Activated CD8-positive, alpha-beta memory T cell treated with anti-CD3 and anti-CD28 coated beads for 36 hours (primary cell): ENCODE results near the gene TAL1. TPM values are rescaled to one million over a fixed set of nuclear protein-coding genes. Genes with fewer than 3 reads are reported as not detected.
"Not testable (repeated sequence)": the region's sequence is repeated elsewhere in the genome, so short reads cannot be mapped to it uniquely, and the experiment has no call there.

Source experiments
- CTCF ChIA-PET: fragments of 350-600 bp; sonication (Branson Sonifier 250); formaldehyde crosslinking; loops from one replicate; lab custom pipeline; 2021; ENCODE audit warnings: antibody characterized with exemption; lab: Charles Lee
- POLR2A ChIA-PET: fragments of 350-600 bp; sonication (Branson Sonifier 250); formaldehyde crosslinking; loops from one replicate; lab custom pipeline; 2021; ENCODE audit warnings: antibody characterized with exemption; lab: Charles Lee
- total RNA-seq, 2 experiments: library from RNA; stranded (reverse); gene quantifications; one replicate each; pipeline ENCODE4 v1.2.3, GENCODE V29; 2021

The TAL1 gene
- not detected for total RNA-seq

DNA sequence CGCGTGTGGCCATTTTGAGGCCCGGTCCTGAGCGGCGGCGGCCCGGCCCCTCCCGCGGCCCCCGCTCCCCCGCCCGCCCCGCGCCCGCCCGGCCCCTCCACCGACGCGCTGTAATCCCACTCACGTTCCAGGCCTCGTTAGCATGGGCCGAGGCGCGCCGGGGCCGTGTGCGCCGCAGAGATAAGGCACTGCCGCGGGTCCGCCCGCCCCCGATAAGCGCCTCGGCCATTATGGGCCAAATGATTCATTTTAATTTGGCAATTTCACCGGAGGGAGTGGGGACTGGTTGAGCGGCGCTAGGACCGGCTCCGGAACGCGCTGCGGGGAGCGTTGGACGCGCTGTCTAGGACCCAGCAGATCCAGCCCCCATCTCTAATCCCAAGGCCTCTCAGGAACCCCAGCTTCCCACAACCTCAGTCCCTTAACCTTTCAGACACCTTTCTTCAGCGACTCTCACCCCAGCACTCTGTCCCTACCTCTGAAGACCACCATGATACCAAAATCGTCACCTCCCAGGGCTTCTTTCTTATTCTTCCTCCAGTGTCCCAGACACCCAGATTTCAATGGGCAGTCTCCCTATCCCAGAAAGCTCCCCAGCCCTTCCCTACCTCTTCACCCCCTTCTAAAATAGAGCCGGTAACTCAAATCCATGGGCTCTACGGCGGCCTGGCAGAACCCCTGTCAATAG, at the start of gene TAL1:
TSS of gene TAL1 (minus strand) at position 39 of the 688 bp plus-strand sequence. CDS start 6,337 bp downstream, outside the sequence.
- ChIA-PET POLR2A (no interaction called here), CTCF (interaction anchor here (1.7 kb wide), 1 partner anchor 39 kb away, joined by 5 read pairs; no protein-coding TSS in a partner anchor)

DNA sequence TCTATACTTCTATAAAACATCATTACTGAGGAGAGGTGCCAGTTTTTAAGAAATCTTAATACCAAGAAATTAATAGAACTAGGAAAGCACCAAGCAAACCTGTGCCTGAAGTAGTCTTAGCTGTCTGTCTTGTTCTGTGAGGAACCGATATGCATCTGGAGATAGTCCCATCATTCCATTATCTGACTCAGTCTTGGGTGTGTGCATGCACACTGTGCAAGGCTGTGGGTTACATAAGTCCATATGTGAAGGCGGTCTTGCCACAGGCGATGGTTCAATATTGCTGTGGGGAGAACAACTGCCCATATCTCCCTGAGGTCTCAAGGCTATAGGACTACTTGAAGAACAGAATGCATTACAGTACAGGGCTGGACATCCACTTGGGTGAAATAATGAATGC, 48.1 kb upstream of the TAL1 start:
- ChIA-PET POLR2A (no interaction called here), CTCF (interaction anchor here (2.1 kb wide), 1 partner anchor 17 kb away, joined by 5 read pairs; no protein-coding TSS in a partner anchor)

DNA sequence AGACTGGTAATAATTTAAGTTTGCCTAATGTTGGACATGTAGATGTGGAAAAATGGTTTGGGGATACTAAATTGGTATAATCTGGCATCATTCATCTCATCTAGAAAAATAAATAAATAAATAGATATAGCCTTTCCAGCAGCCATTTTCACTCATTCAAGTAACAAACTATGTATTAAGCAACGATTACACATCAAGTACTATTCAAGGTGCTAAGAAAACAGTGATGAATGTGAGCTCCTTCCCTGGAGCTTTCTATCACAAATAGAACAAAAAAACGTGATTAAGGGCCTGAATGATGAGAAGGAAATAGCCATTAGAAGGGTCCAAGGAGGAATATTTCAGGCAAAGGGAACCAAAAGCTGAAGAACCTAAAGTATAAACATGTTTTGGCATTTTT, 44.8 kb upstream of the TAL1 start:
- ChIA-PET POLR2A (no interaction called here), CTCF (no interaction called here)

DNA sequence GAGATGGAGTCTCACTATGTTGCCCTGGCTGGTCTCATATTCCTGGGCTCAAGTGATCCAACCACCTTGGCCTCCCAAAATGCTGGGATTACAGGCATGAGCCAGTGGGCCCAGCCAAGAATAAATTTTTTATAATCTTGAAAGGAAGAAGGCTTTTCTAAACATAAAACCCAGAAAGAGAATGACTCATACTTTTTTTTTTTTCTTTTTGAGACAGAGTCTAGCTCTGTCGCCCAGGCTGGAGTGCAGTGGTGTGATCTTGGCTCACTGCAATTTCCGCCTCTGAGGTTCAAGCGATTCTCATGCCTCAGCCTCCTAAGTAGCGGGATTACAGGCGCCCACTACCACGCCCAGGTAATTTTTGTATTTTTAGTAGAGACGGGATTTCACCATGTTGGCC, 43.8 kb upstream of the TAL1 start:
- POLR2A ChIA-PET = not testable (repeated sequence)

DNA sequence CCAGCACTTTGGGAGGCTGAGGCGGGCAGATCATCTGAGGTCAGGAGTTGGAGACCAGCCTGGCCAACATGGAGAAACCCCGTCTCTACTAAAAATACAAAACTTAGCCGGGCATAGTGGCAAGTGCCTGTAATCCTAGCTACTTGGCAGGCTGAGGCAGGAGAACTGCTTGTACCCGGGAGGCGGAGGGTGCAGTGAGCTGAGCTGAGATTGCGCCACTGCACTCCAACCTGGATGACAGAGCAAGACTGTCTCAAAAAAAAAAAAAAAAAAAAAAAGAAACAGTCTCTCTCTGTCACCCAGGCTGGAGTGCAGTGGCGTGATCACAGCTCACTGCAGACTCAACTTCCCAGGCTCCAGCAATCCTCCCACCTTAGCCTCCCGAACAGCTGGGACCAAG, 33.5 kb upstream of the TAL1 start:
- CTCF ChIA-PET, POLR2A ChIA-PET: not testable (repeated sequence)

More for the DNA sequence above, 43.8 kb upstream of the TAL1 start:
- CTCF ChIA-PET = not testable (repeated sequence)

DNA sequence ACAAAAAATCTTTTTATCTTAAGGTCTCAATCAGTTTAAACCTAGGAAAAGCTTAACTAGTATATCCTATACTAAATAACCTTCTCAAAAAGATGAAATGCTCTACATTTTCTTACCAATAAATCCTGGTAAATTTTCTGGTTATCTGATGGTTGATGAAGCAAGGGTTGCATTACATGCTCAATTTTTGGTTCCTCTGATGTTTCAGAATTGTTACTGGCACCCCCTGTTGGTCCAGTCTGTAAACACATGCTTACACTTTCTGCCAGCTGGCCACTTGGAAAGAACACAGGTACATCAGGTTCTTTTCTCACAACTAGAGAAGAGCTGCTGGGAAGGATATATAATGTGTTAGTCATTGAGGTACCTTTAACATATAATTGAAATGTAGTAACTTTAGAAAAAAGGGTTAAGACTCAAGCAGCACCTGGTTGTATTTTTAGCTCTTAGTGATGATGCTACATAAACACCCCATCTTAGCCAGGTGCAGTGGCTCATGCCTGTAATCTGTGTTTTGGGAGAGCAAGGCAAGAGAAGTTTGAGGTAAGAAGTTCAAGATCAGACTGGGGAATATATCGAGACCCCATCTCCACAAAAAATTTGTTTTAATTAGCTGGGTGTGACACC, 30.9 kb upstream of the TAL1 start:
- ChIA-PET CTCF (interaction anchor here (0.6 to 4.3 kb wide), 8 partner anchors 11 to 83 kb away, joined by 4 to 25 read pairs (median 5); no protein-coding TSS in a partner anchor), POLR2A (no interaction called here)

DNA sequence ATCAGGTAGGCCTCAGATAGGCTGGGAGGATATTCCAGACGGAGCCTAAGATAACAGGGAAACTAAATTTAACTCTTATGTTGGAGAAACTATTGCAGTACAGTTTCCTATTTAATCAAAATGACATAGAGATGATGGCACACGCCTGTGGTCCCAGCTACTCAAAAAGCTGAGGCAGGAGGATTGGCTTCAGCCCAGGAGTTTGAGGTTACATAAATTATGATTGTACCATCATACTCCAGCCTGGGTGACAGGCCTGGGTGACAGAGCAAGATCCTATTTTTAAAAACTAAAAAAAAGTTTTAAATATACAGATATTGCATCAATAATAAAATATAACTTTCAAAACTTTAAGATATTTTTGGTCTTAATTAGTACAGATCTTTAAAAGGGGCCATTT, 25.2 kb upstream of the TAL1 start:
- POLR2A ChIA-PET = no interaction called here
- CTCF ChIA-PET = interaction anchor here (1.0 kb wide), 1 partner anchor 64 kb away, joined by 3 read pairs; no protein-coding TSS in a partner anchor

DNA sequence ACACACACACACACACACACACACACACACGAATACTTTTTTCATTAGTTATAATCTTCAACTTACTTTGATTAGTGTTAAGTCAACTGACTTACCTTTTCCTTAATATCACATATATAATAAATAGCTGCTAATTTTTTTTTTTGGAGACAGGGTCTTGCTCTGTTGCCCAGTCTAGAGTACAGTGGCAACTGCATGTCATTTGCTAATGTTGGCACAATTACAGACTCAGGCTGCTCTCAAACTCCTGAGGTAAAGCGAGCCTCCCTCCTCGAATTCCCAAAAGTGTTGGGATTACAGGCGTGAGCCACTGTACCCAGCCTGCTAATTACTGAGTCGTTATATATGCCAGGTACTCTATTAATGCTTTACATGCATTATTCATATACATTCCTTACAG, 20.8 kb upstream of the TAL1 start:
- CTCF ChIA-PET = interaction anchor here (2.3 kb wide), 1 partner anchor 10 kb away, joined by 6 read pairs; no protein-coding TSS in a partner anchor
- POLR2A ChIA-PET = no interaction called here

DNA sequence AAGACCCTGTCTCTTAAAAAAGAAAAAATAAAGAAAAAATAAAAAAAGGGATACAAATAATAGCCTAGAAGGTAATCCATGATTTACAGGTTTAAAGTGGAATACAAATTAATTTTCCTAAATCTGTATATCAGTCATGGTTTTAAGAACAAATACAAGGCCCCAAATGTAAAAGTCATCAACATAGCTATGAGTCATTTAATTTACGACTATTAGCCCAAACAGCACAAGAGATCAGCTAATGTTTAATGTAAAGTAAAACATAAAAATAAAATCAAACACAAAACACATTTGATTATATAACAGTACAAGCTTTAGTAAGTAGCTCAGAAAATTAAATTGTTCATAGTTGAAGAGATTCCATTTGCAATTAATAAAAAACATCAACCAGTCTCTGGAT, 20.3 kb upstream of the TAL1 start:
- ChIA-PET CTCF (interaction anchor here (2.3 kb wide), 1 partner anchor 10 kb away, joined by 6 read pairs; no protein-coding TSS in a partner anchor), POLR2A (no interaction called here)

DNA sequence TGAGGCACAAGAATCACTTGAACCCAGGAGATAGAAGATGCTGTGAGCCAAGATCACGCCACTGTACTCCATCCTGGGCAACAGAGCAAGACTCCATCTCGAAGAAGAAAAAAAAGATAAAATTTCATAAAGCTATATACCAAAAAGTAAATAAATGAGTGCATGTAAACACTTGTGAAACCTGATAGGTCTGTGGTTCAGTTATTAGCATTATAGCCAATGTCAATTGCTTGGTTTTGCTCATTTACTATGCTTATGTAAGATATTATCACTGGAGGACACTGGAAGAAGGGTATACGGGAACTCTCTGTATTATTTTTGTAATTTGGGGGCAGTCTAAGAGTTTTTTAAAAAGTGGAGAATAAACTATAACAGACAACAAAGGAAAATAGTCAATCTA, 17.7 kb upstream of the TAL1 start:
- POLR2A ChIA-PET = no interaction called here
- CTCF ChIA-PET = no interaction called here

DNA sequence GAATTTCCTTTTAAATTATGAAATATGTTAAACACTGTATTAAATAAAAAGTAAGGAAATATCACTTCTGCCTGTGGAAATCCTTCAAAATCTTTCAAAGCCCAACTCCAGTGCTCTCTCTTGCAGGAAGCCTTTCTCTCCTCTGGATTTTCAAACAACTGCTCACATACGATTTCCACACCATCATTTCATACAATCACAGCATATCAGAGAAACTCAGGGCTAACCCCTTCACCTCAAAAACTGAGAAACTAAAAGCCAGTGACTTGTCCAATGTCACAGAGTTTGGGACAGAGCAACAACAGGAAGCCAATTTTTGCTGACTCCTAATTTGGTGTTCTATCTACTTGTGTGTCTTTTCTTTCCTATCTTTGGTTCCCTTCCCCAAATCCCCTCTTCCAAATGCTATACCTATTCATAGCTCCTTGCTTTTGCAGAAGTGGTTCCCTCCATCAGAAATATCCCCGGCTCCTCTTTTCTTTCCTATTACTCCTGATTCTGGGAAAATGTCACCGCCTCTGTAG, 12.4 kb upstream of the TAL1 start:
- POLR2A ChIA-PET = no interaction called here
- CTCF ChIA-PET = interaction anchor here (0.6 kb wide), 1 partner anchor 11 kb away, joined by 3 read pairs; no protein-coding TSS in a partner anchor

DNA sequence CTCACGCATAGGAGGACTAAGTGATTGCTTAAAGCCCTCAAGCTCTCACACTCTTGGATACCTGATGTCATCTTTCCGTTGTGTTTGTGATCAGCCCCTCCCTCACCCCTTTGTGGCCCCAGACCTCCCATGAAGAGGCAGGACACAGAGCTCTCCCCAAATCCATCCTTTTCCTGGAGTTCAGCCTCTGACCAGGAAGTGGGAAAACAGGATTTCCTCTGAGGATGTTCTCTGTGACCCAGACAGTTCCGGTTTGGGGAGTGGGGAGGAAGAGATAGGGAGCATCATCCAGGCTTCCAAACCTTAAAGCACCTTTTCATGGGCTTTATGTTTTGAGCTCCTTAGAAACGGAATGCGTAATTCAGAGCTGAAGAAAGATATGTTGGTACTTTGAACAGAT, 11.9 kb upstream of the TAL1 start:
- POLR2A ChIA-PET = no interaction called here
- CTCF ChIA-PET = interaction anchor here (0.6 kb wide), 1 partner anchor 12 kb away, joined by 3 read pairs; no protein-coding TSS in a partner anchor

DNA sequence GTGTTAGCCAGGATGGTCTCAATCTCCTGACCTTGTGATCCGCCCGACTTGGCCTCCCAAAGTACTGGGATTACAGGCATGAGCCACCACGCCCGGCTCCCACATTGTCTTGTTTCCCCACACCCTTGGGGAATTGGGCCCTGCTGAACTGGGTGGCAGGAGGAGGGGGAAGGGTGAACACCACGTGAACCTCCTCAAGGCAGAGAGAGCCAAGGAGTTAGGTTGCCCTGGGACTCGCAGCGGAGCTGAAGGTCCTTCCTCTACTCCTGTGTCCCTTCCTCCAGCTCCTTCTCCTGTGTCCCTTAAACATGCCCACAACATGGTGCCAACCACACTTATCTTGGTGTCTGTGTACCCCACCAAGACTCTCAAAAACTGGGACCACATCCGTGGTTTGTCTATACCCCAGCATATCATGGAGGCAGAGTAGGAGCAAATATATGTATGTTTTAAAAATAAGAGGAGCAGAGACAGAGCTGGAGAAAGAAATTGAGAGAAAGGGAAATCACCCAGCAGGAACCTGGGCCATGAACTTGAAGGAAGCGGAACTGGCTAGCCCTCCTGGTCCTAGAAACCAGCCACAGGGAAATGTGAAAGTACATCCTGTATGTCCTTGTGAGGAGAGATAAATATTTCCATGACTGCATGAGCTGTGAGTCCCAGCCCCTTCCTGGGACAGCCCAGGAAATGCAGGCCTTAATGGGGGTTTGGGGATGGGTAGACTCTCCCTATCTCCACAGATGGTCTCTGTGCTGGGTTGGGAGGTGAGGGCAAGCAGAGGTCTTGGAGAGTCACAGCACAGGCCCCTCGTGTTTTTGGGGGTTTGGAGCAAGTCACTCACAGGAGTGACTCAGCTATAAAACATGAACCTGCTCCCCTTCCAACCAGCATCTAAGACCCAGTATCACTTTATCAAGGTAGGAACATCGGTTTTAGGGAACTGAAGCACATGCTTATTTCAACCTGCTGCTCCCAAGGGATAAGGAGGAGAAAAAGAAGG, 9.4 kb upstream of the TAL1 start:
- POLR2A ChIA-PET = no interaction called here
- CTCF ChIA-PET = no interaction called here

DNA sequence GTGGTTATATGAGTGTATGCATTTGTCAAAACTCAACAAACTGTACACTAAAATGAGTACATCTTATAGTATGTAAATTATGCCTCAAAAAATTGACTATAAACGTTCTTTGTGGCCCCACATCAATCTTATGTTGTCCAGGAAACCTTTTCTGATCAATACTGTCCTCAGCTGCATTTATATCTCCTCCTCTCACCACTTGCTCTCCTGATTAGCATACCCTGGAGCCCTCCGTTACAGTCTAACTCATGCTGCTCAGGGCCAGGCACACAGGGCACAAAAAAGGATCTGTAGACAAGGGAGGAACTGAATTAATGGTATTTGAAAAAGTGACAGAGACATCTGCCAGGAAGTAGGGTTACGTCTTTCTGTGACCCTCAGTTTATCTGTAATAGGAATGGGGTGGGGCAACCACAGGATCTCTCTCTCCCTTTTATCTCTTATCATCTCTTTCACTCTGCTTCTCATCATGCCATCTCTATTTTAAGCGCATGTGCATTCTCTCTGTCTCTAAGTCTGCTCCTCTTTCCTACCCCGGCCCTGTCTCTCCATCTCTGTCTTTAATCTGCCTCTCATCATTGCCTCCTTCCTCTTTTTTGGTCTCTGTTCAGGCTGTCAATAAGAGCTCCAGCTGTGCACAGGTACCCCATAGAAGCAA, 7.0 kb upstream of the TAL1 start:
- CTCF ChIA-PET = no interaction called here
- POLR2A ChIA-PET = no interaction called here

DNA sequence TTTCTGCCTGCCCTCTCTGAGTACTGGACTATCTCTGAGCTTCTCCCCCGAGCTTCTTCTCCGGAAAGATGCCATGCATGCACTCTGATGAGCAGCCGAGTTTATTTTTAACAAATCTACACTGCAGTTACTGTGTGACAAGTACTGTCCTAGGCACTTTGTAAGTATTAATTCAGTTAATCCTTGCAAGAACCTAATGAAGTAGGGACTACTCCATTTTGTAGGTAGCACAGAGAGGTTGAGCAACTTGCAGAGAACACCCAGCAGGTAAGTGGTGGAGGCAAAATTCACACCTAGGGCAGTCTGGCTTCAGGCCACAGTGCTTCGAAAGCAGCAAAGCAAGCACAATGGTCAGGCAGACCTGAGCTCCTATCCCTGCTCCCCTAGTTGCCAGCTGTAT, 3.8 kb upstream of the TAL1 start:
- ChIA-PET CTCF (no interaction called here), POLR2A (no interaction called here)

DNA sequence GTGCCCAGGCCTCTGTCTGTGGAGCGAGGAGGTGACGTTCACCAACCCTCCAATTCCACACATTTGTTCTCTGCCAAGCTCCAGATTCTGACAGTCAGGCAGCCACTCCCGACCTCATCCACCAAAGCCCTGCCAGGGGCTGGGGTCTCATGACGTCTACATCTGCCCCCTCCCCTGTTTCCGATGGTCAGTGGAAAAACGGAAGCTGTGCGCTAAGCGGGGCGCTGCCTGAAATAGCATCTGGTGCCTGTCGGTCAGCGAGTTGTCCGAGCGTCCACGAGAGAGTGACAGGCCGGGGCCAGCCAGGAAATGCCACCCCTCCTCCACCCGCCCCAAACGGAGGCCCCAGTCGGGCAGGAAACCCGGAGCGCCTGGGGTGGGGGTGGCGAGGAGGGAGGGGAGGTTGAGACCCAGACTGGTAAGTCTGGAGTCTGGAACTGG, 3.2 kb upstream of the TAL1 start:
- POLR2A ChIA-PET = no interaction called here
- CTCF ChIA-PET = no interaction called here

DNA sequence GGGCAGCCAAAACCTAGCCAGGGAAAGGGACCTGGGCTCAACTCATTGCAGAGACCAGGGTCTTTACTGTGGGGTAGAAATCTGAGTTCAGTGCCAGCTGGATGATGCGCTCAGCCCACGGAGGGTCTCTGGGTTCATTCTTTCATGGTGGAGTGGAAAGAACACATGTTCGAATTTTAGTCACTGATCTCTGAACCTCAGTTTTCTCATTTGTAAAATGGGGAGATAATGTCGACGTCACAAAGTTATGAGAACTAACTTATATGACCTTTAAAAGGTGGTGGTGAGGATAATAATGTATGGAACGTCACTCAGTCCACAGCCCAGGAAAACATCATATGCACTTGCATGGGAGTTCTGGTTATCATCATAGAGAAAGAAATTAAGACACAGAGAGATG, 1.2 kb upstream of the TAL1 start:
- POLR2A ChIA-PET = no interaction called here
- CTCF ChIA-PET = interaction anchor here (1.7 kb wide), 1 partner anchor 40 kb away, joined by 5 read pairs; no protein-coding TSS in a partner anchor

DNA sequence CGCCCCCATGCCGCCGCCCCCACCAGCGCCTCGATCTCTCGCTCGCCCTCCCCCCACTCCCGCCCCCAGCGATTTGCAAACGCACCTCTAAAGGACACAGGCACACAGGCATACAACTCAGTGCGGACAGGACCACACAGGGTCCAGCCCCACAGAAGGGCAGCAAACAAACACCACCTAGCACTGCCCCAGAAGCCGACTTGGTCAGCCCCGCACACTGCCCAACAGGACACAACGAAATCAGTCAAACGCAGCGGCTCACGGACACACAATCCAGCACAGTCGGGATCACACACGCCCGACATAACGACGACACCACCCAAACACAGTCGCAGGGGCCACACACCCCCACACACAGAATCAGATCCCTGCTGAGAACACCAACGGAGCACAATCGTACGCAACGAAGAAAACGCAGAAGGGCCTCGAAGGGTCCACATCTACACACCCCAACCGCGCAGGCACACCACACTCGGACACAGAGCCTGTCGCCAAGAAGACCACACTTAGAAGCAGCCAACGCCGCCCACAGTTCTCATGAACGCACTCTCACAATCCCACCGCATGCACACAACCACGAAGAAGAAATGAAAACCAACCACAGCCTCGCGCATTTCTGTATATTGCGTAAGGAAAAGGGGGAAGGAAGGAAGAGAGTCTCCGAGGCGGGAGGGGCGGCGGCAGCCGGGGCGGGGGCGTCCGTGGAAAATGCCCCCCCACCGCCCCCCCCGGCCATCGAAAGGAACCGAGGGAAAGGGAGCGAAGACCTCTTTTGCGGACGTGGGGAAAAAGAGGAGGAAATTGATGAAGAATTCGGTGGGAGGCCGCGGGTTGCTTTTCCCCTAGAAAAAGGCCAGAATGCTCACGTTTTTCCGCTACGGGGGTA, 481 bp downstream of the TAL1 start:
- ChIA-PET CTCF (interaction anchor here (1.7 kb wide), 1 partner anchor 38 kb away, joined by 5 read pairs; no protein-coding TSS in a partner anchor), POLR2A (no interaction called here)
